Loucy (cell line): ENCODE measurements around the gene CEP41.

Experiments
- H2AFZ ChIP-seq: fragments of 200-600 bp; sonication (generic); 2 replicates; pipeline ENCODE4 v1.6.0; 2016; ENCODE audit warnings: antibody characterized with exemption, mild to moderate bottlenecking, low read length, moderate library complexity
- H3F3A ChIP-seq: fragments of 200-600 bp; 2 replicates; pipeline ENCODE4 v1.6.0; 2016; ENCODE audit warnings: antibody characterized with exemption, low read depth, mild to moderate bottlenecking
- H3K27me3 ChIP-seq: fragments of 200-600 bp; sonication (generic); 2 replicates; pipeline ENCODE4 v1.6.1; 2014; ENCODE audit warnings: low read length, mild to moderate bottlenecking; ENCODE audit not compliant: insufficient read depth, poor library complexity, severe bottlenecking
- H3K36me3 ChIP-seq: fragments of 200-600 bp; sonication (generic); 2 replicates; pipeline ENCODE4 v1.6.1; 2016; ENCODE audit warnings: low read length; ENCODE audit not compliant: insufficient read depth
- H3K4me1 ChIP-seq: fragments of 200-600 bp; sonication (generic); 2 replicates; pipeline ENCODE4 v1.5.1; 2014; ENCODE audit warnings: low read length, mild to moderate bottlenecking; ENCODE audit not compliant: insufficient read depth, poor library complexity, severe bottlenecking
- H3K4me2 ChIP-seq: fragments of 200-600 bp; sonication (generic); 2 replicates; pipeline ENCODE4 v1.6.0; 2014; ENCODE audit warnings: antibody characterized with exemption, low read length, low read depth, mild to moderate bottlenecking; ENCODE audit not compliant: poor library complexity, severe bottlenecking
- H3K4me3 ChIP-seq: fragments of 200-600 bp; sonication (generic); 2 replicates; pipeline ENCODE4 v1.5.1; 2014; ENCODE audit warnings: low read length, mild to moderate bottlenecking, mixed read lengths; ENCODE audit not compliant: poor library complexity, severe bottlenecking
- H3K79me2 ChIP-seq: fragments of 200-600 bp; sonication (generic); 2 replicates; pipeline ENCODE4 v1.6.1; 2014; ENCODE audit warnings: low read length; ENCODE audit not compliant: insufficient read depth
- H3K9ac ChIP-seq: fragments of 200-600 bp; sonication (generic); 2 replicates; pipeline ENCODE4 v1.6.0; 2014; ENCODE audit warnings: mild to moderate bottlenecking, low read depth, low read length, moderate library complexity; ENCODE audit not compliant: poor library complexity, severe bottlenecking
- H3K9me2 ChIP-seq: fragments of 200-600 bp; sonication (generic); replicated peaks from 2 replicates; pipeline ENCODE4 v1.6.1; 2016; ENCODE audit warnings: low read depth, low read length, mixed read lengths
- H3K9me3 ChIP-seq: fragments of 200-600 bp; sonication (generic); 2 replicates; pipeline ENCODE4 v1.6.1; 2014; ENCODE audit warnings: mild to moderate bottlenecking, antibody characterized with exemption, low read length, low read depth; ENCODE audit not compliant: insufficient read depth
- H4K20me1 ChIP-seq: fragments of 200-600 bp; sonication (generic); 2 replicates; pipeline ENCODE4 v1.6.0; 2014; ENCODE audit warnings: antibody characterized with exemption, low read length, mild to moderate bottlenecking; ENCODE audit not compliant: insufficient read depth, poor library complexity, severe bottlenecking
- EZH2phosphoT487 ChIP-seq: fragments of 200-600 bp; IDR thresholded peaks from 2 replicates; pipeline ENCODE4 v1.6.1; 2018; ENCODE audit warnings: antibody characterized with exemption, mild to moderate bottlenecking, moderate library complexity, borderline replicate concordance
- TF ChIP-seq, protein P1 (sequence below): fragments of 200-600 bp; sonication (generic); conservative IDR thresholded peaks from 2 replicates; pipeline ENCODE4 v1.5.1; 2014; ENCODE audit warnings: mild to moderate bottlenecking, antibody characterized with exemption, low read length

The CEP41 gene

DNA sequence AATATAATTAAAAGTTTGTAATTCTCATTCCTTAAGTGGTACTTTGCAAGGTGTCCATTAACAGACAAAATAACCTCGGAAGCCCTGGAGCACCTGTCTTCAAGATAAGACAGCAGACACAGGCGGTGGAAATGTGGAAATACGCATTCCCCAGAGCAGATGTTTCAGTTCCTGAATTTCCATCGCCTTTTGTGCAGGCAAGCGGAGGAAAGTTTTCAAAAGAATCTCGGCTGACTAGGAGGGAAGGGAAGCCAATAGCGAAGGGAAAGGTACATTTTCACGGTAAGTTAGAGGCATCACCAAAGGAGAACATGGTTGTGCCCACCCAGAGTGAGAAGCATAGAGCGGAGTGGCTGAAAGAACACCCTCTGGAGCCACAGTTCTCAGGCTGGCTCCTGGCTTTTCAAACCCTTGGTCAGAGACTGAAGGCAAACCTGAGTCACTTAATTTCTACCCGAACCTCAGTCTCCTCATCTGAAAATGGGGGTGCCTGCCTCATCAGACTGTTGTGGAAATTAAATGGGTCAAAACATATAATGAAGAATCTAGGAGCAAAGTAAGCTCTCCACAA lies 46.9 kb downstream of the CEP41 start:
- H3K4me3 ChIP-seq, result peak overlapping the region; percentile 52
- H2AFZ ChIP-seq, result peak overlapping the region; percentile 45; the same call in 1 of the 2 replicates
- TF ChIP-seq, protein P1, sequence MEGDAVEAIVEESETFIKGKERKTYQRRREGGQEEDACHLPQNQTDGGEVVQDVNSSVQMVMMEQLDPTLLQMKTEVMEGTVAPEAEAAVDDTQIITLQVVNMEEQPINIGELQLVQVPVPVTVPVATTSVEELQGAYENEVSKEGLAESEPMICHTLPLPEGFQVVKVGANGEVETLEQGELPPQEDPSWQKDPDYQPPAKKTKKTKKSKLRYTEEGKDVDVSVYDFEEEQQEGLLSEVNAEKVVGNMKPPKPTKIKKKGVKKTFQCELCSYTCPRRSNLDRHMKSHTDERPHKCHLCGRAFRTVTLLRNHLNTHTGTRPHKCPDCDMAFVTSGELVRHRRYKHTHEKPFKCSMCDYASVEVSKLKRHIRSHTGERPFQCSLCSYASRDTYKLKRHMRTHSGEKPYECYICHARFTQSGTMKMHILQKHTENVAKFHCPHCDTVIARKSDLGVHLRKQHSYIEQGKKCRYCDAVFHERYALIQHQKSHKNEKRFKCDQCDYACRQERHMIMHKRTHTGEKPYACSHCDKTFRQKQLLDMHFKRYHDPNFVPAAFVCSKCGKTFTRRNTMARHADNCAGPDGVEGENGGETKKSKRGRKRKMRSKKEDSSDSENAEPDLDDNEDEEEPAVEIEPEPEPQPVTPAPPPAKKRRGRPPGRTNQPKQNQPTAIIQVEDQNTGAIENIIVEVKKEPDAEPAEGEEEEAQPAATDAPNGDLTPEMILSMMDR, result no peak
- no peak for TF ChIP-seq EZH2phosphoT487
- peak overlapping the region; percentile 70 for H3K4me2 ChIP-seq
- peaks cover 45% of the 10 kb centered on the region for H3K4me1 ChIP-seq
- H3K36me3 ChIP-seq, result no peaks in the 10 kb centered on the region
- H3K9me3 ChIP-seq, result no peaks in the 10 kb centered on the region
- no peaks in the 10 kb centered on the region for H4K20me1 ChIP-seq
- H3K79me2 ChIP-seq, result no peaks in the 10 kb centered on the region
- peak overlapping the region; percentile 47 for H3K9ac ChIP-seq
- no peaks in the 10 kb centered on the region for H3K9me2 ChIP-seq
- H3K27me3 ChIP-seq, result no peaks in the 10 kb centered on the region
- peaks cover 3% of the 10 kb centered on the region; the same call in 1 of the 2 replicates for H3F3A ChIP-seq

DNA sequence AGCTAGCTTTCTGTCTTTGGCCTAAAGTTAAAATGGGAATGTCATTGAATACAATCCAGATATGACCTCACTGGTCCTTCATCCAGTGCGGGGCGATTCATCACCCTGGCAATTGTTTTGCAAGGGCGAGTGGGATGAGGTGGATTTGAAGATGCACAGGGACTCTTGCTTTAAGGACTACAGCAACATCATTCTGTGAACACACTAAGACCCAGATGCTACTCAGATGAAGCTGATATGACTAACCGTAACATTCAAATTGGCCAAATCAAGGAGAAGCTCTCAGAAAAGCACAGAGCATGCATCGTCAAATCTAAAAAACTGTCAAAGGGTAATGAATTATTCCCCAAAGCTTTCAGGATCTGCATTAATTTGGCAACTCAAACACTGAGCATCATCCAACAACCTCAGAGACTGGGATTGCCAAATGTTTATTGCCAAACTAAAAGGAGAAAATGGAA lies 47.7 kb downstream of the CEP41 start:
- Histone ChIP-seq H3K79me2 (no peaks in the 10 kb centered on the region), H3K9me3 (no peaks in the 10 kb centered on the region), H3K27me3 (no peaks in the 10 kb centered on the region), H3F3A (peaks cover 3% of the 10 kb centered on the region; the same call in 1 of the 2 replicates), H3K4me2 (no peak overlapping the region), H3K36me3 (no peaks in the 10 kb centered on the region), H2AFZ (no peak overlapping the region), H3K4me1 (peaks cover 45% of the 10 kb centered on the region), H4K20me1 (no peaks in the 10 kb centered on the region), H3K9ac (no peak overlapping the region), H3K4me3 (no peak overlapping the region), H3K9me2 (no peaks in the 10 kb centered on the region)
- TF ChIP-seq, protein P1, result no peak
- no peak for TF ChIP-seq EZH2phosphoT487

DNA sequence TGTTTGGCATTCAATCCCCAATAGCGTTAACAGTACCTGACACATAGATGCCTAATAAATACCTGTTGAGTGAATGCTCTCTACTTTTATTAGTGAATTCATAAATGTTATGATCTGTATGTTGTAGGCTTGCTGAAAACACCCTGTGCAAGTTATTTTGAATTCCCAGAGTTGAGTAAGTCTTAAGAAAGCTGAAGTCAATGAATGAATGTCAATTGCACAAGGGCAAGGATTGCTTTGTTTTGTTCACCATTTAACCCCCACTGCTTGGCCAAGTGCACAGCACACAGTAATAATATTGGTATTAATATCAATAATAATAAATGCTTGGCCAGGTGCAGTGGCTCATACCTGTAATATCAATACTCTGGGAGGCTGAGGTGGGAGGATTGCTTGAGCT lies 50.3 kb downstream of the CEP41 start:
- H3K36me3 ChIP-seq, result no peaks in the 10 kb centered on the region
- H4K20me1 ChIP-seq, result no peaks in the 10 kb centered on the region
- H3K4me2 ChIP-seq, result no peak overlapping the region
- no peak overlapping the region for H2AFZ ChIP-seq
- no peaks in the 10 kb centered on the region for H3K9me3 ChIP-seq
- H3K4me1 ChIP-seq, result peaks cover 27% of the 10 kb centered on the region
- no peak for TF ChIP-seq EZH2phosphoT487
- TF ChIP-seq, protein P1, result no peak
- H3K9ac ChIP-seq, result no peak overlapping the region
- H3K27me3 ChIP-seq, result no peaks in the 10 kb centered on the region
- H3F3A ChIP-seq, result peaks cover 3% of the 10 kb centered on the region; the same call in 1 of the 2 replicates
- H3K4me3 ChIP-seq, result no peak overlapping the region
- no peaks in the 10 kb centered on the region for H3K79me2 ChIP-seq
- no peaks in the 10 kb centered on the region for H3K9me2 ChIP-seq
